Measurements from ENCODE around the gene CHD9. TPM values are rescaled to one million over a fixed set of nuclear protein-coding genes. Genes with fewer than 3 reads are reported as not detected.

CHD9 gene
- total and polyA plus RNA-seq, 7 donors, result 13.8 to 88.5 (median 55.5) TPM

DNA sequence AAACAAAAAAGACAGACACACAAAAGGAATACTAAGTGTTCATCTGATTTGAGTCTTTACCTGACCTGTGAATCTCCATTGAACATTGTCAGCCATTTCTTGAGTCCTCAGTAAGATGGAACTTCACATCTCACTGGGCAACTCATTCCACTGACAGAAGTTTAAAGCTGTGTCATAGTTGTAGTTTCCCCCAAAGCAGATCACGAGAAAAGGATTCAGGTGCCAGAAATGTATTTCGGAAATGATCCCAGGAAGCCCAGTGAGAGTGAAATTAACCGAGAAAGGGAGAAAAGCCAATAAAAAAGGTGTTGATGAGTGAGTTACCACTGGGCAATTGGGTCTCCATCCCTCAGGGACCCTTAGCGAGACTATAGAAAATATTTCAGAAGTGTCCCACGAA lies 6.5 kb downstream of the CHD9 start:
- Histone ChIP-seq H3K4me1 (peaks cover 0 to 42% (median 33%) of the 10 kb centered on the region in 4 donors), H3K36me3 (no peaks in the 10 kb centered on the region), H3K4me3 (no peak overlapping the region), H3K9me3 (no peaks in the 10 kb centered on the region), H3K27me3 (no peaks in the 10 kb centered on the region), H3K27ac (no peak overlapping the region)
- 80 to 87% methylated on average over 5 of the region's 5 CpGs for WGBS, 2 donors
- no peak for DNase-seq
- intact Hi-C loops (cut with DNase I), result no loop called here
- TF ChIP-seq POLR2AphosphoS5 (IDR thresholded peaks at IDR 0.05) (no peak), POLR2A (IDR thresholded peaks at IDR 0.05) (no peak), EP300 (IDR thresholded peaks at IDR 0.05) (no peak)
- TF ChIP-seq, protein P1, sequence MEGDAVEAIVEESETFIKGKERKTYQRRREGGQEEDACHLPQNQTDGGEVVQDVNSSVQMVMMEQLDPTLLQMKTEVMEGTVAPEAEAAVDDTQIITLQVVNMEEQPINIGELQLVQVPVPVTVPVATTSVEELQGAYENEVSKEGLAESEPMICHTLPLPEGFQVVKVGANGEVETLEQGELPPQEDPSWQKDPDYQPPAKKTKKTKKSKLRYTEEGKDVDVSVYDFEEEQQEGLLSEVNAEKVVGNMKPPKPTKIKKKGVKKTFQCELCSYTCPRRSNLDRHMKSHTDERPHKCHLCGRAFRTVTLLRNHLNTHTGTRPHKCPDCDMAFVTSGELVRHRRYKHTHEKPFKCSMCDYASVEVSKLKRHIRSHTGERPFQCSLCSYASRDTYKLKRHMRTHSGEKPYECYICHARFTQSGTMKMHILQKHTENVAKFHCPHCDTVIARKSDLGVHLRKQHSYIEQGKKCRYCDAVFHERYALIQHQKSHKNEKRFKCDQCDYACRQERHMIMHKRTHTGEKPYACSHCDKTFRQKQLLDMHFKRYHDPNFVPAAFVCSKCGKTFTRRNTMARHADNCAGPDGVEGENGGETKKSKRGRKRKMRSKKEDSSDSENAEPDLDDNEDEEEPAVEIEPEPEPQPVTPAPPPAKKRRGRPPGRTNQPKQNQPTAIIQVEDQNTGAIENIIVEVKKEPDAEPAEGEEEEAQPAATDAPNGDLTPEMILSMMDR (IDR thresholded peaks at IDR 0.05), result no peak

DNA sequence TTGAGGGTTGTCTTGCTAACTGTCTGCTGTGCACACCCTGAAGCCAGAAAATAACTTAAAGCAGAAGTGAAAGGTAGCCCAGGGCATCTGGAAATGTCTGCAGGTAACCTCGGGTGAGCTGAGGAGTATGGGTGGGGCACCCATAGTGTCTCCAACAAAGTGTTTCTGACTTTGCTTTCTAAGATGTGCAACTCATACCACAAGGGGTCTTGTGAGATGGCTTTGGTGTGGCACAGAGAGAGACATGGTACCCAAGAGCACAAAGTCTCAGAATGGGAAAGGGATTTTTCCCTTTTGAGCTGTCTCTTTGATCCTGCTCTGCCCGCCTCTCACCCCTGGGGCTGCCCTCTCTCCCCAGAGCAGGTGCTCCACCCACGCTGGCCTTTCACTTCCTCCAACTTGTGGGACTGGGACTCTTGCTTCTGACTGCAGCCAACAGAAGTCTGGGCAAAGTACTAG lies 6.9 kb downstream of the CHD9 start:
- TF ChIP-seq POLR2AphosphoS5 (IDR thresholded peaks at IDR 0.05), result no peak
- no peak for TF ChIP-seq POLR2A (IDR thresholded peaks at IDR 0.05)
- no peak for TF ChIP-seq EP300 (IDR thresholded peaks at IDR 0.05)
- TF ChIP-seq, protein P1 (IDR thresholded peaks at IDR 0.05), result no peak
- no peaks in the 10 kb centered on the region for H3K27me3 ChIP-seq
- peaks cover 0 to 38% (median 28%) of the 10 kb centered on the region in 4 donors for H3K4me1 ChIP-seq
- H3K9me3 ChIP-seq, result no peaks in the 10 kb centered on the region
- WGBS, 2 donors, result 5 to 19% methylated on average over 3 of the region's 3 CpGs
- no peak overlapping the region for H3K27ac ChIP-seq
- intact Hi-C loops (cut with DNase I), result no loop called here
- no peak overlapping the region for H3K4me3 ChIP-seq
- no peaks in the 10 kb centered on the region for H3K36me3 ChIP-seq
- no peak for DNase-seq

DNA sequence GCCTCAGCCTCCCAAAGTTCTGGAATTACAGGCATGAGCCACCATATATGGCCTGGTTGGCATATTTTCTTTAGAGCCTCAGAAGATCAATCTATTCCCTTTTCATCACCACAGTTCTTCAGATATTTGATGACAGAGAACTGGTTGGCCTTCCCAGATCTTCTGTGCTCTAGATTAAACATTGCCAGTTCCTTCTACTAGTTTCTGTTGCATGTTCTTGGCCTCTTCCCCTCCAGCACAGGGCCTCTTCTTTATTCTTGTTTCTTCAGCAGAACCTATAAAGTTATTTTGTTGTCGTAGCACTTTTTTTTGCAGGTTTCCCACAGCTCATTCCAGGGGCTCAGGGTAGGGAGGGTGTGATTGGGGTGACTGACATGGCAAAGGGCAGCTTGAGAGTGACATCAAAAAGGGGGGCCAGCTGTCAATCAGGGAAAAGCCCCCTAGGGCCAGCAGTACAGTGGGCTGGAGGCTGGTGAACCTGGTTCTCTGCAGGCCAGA lies 9.3 kb downstream of the CHD9 start:
- no peak for DNase-seq
- peak overlapping the region in 1 of 4 donors; percentile 32 for H3K27ac ChIP-seq
- no peaks in the 10 kb centered on the region for H3K9me3 ChIP-seq
- WGBS, 2 donors, result 86 to 92% methylated on average over 1 of the region's 1 CpG
- TF ChIP-seq POLR2AphosphoS5 (IDR thresholded peaks at IDR 0.05) (no peak), EP300 (IDR thresholded peaks at IDR 0.05) (no peak), POLR2A (IDR thresholded peaks at IDR 0.05) (no peak)
- TF ChIP-seq, protein P1 (IDR thresholded peaks at IDR 0.05), result no peak
- H3K4me3 ChIP-seq, result no peak overlapping the region
- H3K4me1 ChIP-seq, result peaks cover 0 to 25% (median 18%) of the 10 kb centered on the region in 4 donors
- intact Hi-C loops (cut with DNase I), result no loop called here
- H3K27me3 ChIP-seq, result no peaks in the 10 kb centered on the region
- H3K36me3 ChIP-seq, result no peaks in the 10 kb centered on the region

DNA sequence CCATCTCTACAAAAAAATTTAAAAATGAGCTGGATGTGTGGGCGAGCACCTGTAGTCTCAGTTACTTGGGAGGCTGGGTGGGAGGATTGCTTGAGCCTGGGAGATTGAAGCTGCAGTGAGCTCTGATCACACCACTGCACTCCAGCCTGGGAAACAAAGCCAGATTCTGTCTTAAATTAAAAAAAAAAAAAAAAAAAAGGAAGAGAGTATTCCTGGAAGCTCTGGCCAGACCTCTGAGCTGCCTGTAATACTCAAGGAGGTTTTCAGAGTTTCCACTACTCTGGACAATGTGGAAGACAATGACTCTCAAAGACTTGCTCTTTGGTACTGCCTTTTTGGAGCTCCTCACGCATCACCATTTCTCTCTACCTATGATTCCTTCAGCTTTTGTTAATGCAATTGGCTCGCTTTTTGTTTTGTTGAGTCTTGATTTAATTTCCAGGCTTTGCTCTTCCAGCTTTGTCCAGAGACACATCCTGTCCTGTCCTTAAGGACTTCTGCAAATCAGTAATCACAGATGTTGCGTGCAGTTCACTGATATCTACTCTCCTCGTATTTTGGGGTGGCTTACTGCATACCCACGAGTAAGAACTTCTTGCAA lies 10.8 kb downstream of the CHD9 start:
- WGBS, 2 donors, result 85 to 87% methylated on average over 6 of the region's 6 CpGs
- no peaks in the 10 kb centered on the region for H3K36me3 ChIP-seq
- TF ChIP-seq EP300 (IDR thresholded peaks at IDR 0.05), result no peak
- TF ChIP-seq, protein P1 (IDR thresholded peaks at IDR 0.05), result no peak
- H3K4me3 ChIP-seq, result no peak overlapping the region
- peaks cover 0 to 26% (median 15%) of the 10 kb centered on the region in 4 donors for H3K4me1 ChIP-seq
- DNase-seq, result peak; percentile 44
- H3K27ac ChIP-seq, result peak overlapping the region; percentile 32 to 52 (median 47)
- H3K9me3 ChIP-seq, result no peaks in the 10 kb centered on the region
- intact Hi-C loops (cut with DNase I), result no loop called here
- H3K27me3 ChIP-seq, result no peaks in the 10 kb centered on the region

Measured in sigmoid colon (tissue), 7 donors.